Keratinocyte (primary cell): Measurements from ENCODE around the gene GPR42. TPM values are rescaled to one million over a fixed set of nuclear protein-coding genes. Genes with fewer than 3 reads are reported as not detected.

ENCODE experiments used
- DNase-seq: peaks from one replicate; pipeline ENCODE4 v3.0.0-alpha.2; 2011; ENCODE audit warnings: low read depth, missing footprints, low spot score
- FAIRE-seq: peaks from 2 replicates; lab custom pipeline; 2011; peaks lifted over from hg19 to GRCh38; lab: Jason Lieb, UNC
- H2AFZ ChIP-seq: 2 replicates; pipeline ENCODE4 v1.6.0; 2012; ENCODE audit warnings: low read length, control low read depth, inconsistent platforms; ENCODE audit not compliant: control insufficient read depth
- H3K27ac ChIP-seq: 2 replicates; pipeline ENCODE4 v1.5.1; 2011; ENCODE audit warnings: low read length; ENCODE audit not compliant: control insufficient read depth, insufficient read depth
- H3K27me3 ChIP-seq: 3 replicates; pipeline ENCODE4 v1.6.0; 2011; ENCODE audit warnings: low read length; ENCODE audit not compliant: control insufficient read depth, insufficient read depth; ENCODE audit errors: extremely low read depth
- H3K36me3 ChIP-seq, 2 experiments: 2 replicates in 1 of 2; 3 replicates in 1 of 2; pipeline ENCODE4 v1.5.1; 2011; ENCODE audit warnings: low read length in 2 of 2, mild to moderate bottlenecking in 1 of 2; ENCODE audit not compliant: control insufficient read depth in 2 of 2, insufficient read depth in 2 of 2; ENCODE audit errors: extremely low read depth in 1 of 2
- H3K4me1 ChIP-seq: 3 replicates; pipeline ENCODE4 v1.5.1; 2011; ENCODE audit warnings: low read length; ENCODE audit not compliant: control insufficient read depth, insufficient read depth; ENCODE audit errors: extremely low read depth
- H3K4me2 ChIP-seq: 3 replicates; pipeline ENCODE4 v1.6.0; 2011; ENCODE audit warnings: low read depth, low read length; ENCODE audit not compliant: control insufficient read depth, insufficient read depth; ENCODE audit errors: extremely low read depth
- H3K4me3 ChIP-seq, 3 experiments: fragments of 200-600 bp in 1 of 3; sonication (generic) in 1 of 3; 2 replicates in 2 of 3; 3 replicates in 1 of 3; pipeline ENCODE4 v1.5.1; 2011 to 2016; ENCODE audit warnings: low read length in 3 of 3, mild to moderate bottlenecking in 3 of 3, control low read depth in 2 of 3, inconsistent platforms in 1 of 3, low read depth in 1 of 3, mixed read lengths in 1 of 3, mixed run types in 1 of 3, moderate library complexity in 1 of 3; ENCODE audit not compliant: control insufficient read depth in 2 of 3, insufficient read depth in 2 of 3; ENCODE audit errors: extremely low read depth in 1 of 3
- H3K79me2 ChIP-seq: 2 replicates; pipeline ENCODE4 v1.6.0; 2012; ENCODE audit warnings: low read length; ENCODE audit not compliant: control insufficient read depth, insufficient read depth
- H3K9ac ChIP-seq: 3 replicates; pipeline ENCODE4 v1.6.0; 2011; ENCODE audit warnings: low read length; ENCODE audit not compliant: control insufficient read depth, insufficient read depth; ENCODE audit errors: extremely low read depth
- H3K9me1 ChIP-seq: 3 replicates; pipeline ENCODE4 v1.6.0; 2011; ENCODE audit warnings: low read length; ENCODE audit not compliant: control insufficient read depth, insufficient read depth; ENCODE audit errors: extremely low read depth
- H3K9me3 ChIP-seq: 2 replicates; pipeline ENCODE4 v1.5.1; 2012; ENCODE audit warnings: low read depth, low read length; ENCODE audit not compliant: control insufficient read depth
- H4K20me1 ChIP-seq: 3 replicates; pipeline ENCODE4 v1.6.0; 2011; ENCODE audit warnings: low read length; ENCODE audit not compliant: control insufficient read depth, insufficient read depth; ENCODE audit errors: extremely low read depth
- CTCF ChIP-seq, 3 experiments: IDR thresholded peaks in 1 of 3; conservative IDR thresholded peaks in 1 of 3; optimal IDR thresholded peaks in 1 of 3; 2 replicates in 2 of 3; 3 replicates in 1 of 3; pipeline versions ENCODE3 to v1.5.1; 2011; ENCODE audit warnings: low read length in 3 of 3, mild to moderate bottlenecking in 3 of 3, moderate library complexity in 2 of 3, control low read depth in 1 of 3, inconsistent platforms in 1 of 3; ENCODE audit not compliant: insufficient read depth in 2 of 3; ENCODE audit errors: extremely low read depth in 1 of 3
- EZH2 ChIP-seq: IDR thresholded peaks from one replicate; pipeline ENCODE4 v1.6.1; 2012; ENCODE audit warnings: inconsistent platforms, mild to moderate bottlenecking, low read length, moderate library complexity
- dilution Hi-C: fragments of 300-500 bp; cut with MboI; formaldehyde crosslinking; loops from one replicate; pipeline ENCODE4 v1.7.0; 2020; ENCODE audit warnings: low sequenced_read_pairs; ENCODE audit not compliant: extremely low pct_ligation_motif_present
- polyA plus RNA-seq, 5 experiments: library from polyadenylated mRNA; depleted of rRNA in 3 of 5; stranded (reverse) in 3 of 5; stranded (forward) in 1 of 5; unstranded in 1 of 5; fragments of >200 nt; gene quantifications; 1 replicate in 1 of 5; 2 replicates in 3 of 5; 3 replicates in 1 of 5; pipeline versions ENCODE4 v1.2.1 to v1.2.3, GENCODE V29; 2011 to 2012; ENCODE audit warnings: missing spikeins in 2 of 5, low read depth in 1 of 5, low replicate concordance in 1 of 5

GPR42 gene
- polyA plus RNA-seq, 1 donor (not counting 4 experiments of a cell fraction or from before 2014, with no cell fraction given) = not detected

- Histone ChIP-seq H2AFZ (no peak overlapping the region), H3K4me2 (no peak overlapping the region), H3K27ac (no peak overlapping the region), H3K4me3 (no peak overlapping the region), H3K9me1 (no peaks in the 10 kb centered on the region), H3K9ac (no peak overlapping the region), H3K4me1 (no peaks in the 10 kb centered on the region), H3K27me3 (peaks cover 5% of the 10 kb centered on the region), H3K9me3 (no peaks in the 10 kb centered on the region), H4K20me1 (no peaks in the 10 kb centered on the region), H3K79me2 (no peaks in the 10 kb centered on the region), H3K36me3 (no peaks in the 10 kb centered on the region)
- no peak for TF ChIP-seq EZH2
- TF ChIP-seq CTCF (optimal IDR thresholded peaks at IDR 0.05 in 1 of 3, IDR thresholded peaks at IDR 0.05 in 1 of 3, conservative IDR thresholded peaks at IDR 0.05 in 1 of 3; ENCODE audit: extremely low read depth in 1 of 3, insufficient read depth in 2 of 3, low read length in 3 of 3) = no peak
- no peak for FAIRE-seq
- DNase-seq = no peak
- dilution Hi-C loops = no loop called here
Measured at GRCh38 chr19:35330475-35330874, 40.4 kb upstream of the GPR42 start.

GRCh38 chr19:35331551-35332214 is 39.2 kb upstream of the GPR42 start:
- Histone ChIP-seq H3K27ac (no peak overlapping the region), H2AFZ (no peak overlapping the region), H3K36me3 (no peaks in the 10 kb centered on the region), H3K27me3 (peaks cover 10% of the 10 kb centered on the region), H3K4me1 (no peaks in the 10 kb centered on the region), H3K9me1 (no peaks in the 10 kb centered on the region), H3K4me2 (no peak overlapping the region), H3K9ac (no peak overlapping the region), H4K20me1 (no peaks in the 10 kb centered on the region), H3K4me3 (no peak overlapping the region), H3K79me2 (no peaks in the 10 kb centered on the region), H3K9me3 (no peaks in the 10 kb centered on the region)
- DNase-seq = no peak
- FAIRE-seq = no peak
- dilution Hi-C loops = no loop called here
- TF ChIP-seq CTCF (optimal IDR thresholded peaks at IDR 0.05 in 1 of 3, IDR thresholded peaks at IDR 0.05 in 1 of 3, conservative IDR thresholded peaks at IDR 0.05 in 1 of 3; ENCODE audit: extremely low read depth in 1 of 3, insufficient read depth in 2 of 3, low read length in 3 of 3) (no peak), EZH2 (no peak)
